ENCODE measurements around the gene HACD4.
"Not testable (repeated sequence)": the region's sequence is repeated elsewhere in the genome, so short reads cannot be mapped to it uniquely, and the experiment has no call there.

- not testable (repeated sequence) for TF ChIP-seq CTCF (IDR thresholded peaks at IDR 0.05; ENCODE audit: extremely low read depth in 1 of 2, insufficient read depth in 1 of 2, low read depth in 1 of 2, low read length in 2 of 2); MAX (IDR thresholded peaks at IDR 0.05; ENCODE audit: insufficient read depth, insufficient read length); GATA2 (IDR thresholded peaks at IDR 0.05; ENCODE audit: insufficient read depth, insufficient read length, low read depth, low read length); MYC (IDR thresholded peaks at IDR 0.05; ENCODE audit: low read depth, low read length); EZH2 (IDR thresholded peaks at IDR 0.05; ENCODE audit: borderline replicate concordance, low read depth, low read length, severe bottlenecking); POLR2A (IDR thresholded peaks at IDR 0.05; ENCODE audit: low read depth, low read length); POLR2AphosphoS5 (IDR thresholded peaks at IDR 0.05; ENCODE audit: insufficient read depth, low read depth, low read length); FOS (IDR thresholded peaks at IDR 0.05; ENCODE audit: borderline replicate concordance, insufficient read depth, low read length); JUN (IDR thresholded peaks at IDR 0.05; ENCODE audit: borderline replicate concordance, insufficient read depth, insufficient read length, low read depth)
Measured at GRCh38 chr9:20974191-20974938, 57.1 kb downstream of the HACD4 start.
